ENCODE measurements around the gene PLCH1. TPM values are rescaled to one million over a fixed set of nuclear protein-coding genes. Genes with fewer than 3 reads are reported as not detected.

The PLCH1 gene
- total and polyA plus RNA-seq, 8 donors = 0.91 to 4.4 (median 2.3) TPM

DNA sequence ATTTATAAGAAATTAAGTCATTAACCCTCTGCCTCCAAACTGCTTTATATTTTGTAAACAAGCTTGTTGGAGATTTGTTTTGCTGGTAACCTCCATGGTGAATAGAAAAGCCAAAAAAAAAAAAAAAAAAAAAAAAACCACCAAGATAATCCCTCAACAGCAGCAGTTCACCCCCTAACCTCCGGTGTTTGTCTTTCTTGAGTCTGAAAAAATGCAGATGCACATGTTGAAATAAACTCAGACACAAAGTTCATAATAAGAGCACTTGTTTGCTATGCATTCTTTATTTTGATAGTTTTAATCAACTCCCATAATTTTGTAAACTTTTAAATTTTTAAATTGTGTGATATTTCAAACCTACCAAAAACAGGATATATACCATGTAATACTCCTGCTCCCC is 1.8 kb upstream of the PLCH1 start:
- H3K4me3 ChIP-seq = no peak overlapping the region
- intact Hi-C loops (cut with DNase I) = no loop called here
- no peak for ATAC-seq
- TF ChIP-seq CTCF (IDR thresholded peaks at IDR 0.05) = no peak
- H3K36me3 ChIP-seq = no peaks in the 10 kb centered on the region
- no peak overlapping the region for H3K27ac ChIP-seq
- no peak for DNase-seq
- FAIRE-seq = no peak
- no peaks in the 10 kb centered on the region for H3K9me3 ChIP-seq
- H3K27me3 ChIP-seq = no peaks in the 10 kb centered on the region
- 76 to 93% methylated on average over 1 of the region's 1 CpG for WGBS, 2 donors
- H3K4me1 ChIP-seq = no peaks in the 10 kb centered on the region

GRCh38 chr3:155745795-155746550 is 1.1 kb upstream of the PLCH1 start:
- H3K4me1 ChIP-seq = no peaks in the 10 kb centered on the region
- TF ChIP-seq CTCF (IDR thresholded peaks at IDR 0.05) = no peak
- no peaks in the 10 kb centered on the region for H3K9me3 ChIP-seq
- no peaks in the 10 kb centered on the region for H3K27me3 ChIP-seq
- peak; percentile 30 to 60 (median 45) for ATAC-seq
- peak overlapping the region in 1 of 4 donors; percentile 68 for H3K27ac ChIP-seq
- peak overlapping the region in 2 of 4 donors; percentile 55 to 87 for H3K4me3 ChIP-seq
- H3K36me3 ChIP-seq = no peaks in the 10 kb centered on the region
- DNase-seq = peak in 3 of 6 donors; percentile 28 to 56 (median 32)
- intact Hi-C loops (cut with DNase I) = no loop called here
- FAIRE-seq = no peak
- WGBS, 2 donors = 21 to 27% methylated on average over 19 of the region's 19 CpGs

DNA sequence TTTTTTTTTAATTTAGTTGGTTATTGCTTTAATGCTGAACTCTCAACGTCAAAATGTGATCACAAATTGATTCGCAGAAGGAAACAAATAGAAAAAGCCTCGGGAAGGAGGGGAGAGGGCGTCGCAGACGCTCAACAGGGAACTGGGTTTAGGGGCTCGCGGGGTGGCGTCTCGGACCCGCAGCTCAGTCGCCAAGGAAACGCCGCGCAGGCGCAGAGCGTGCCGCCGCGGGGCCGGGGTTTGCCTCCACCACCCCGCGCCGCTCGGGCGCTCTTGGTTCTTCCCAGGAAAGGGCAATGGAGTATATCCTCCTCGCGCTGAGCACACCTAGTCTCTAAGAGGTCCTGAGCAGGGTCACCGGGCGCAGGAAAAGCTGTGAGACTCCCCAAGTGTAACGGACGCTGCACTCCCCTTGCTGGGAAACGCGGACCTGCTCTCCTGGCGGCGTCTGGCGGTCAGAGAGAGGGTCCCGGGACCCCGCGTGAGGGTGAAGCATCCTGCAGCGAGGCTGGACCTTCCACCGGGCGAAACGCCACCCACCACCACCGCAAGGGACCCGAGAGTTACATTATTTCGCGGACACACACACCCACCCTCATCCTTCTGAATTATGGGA is 753 bp downstream of the PLCH1 start:
- peak; percentile 77 to 85 (median 81) for ATAC-seq
- Histone ChIP-seq H3K36me3 (no peaks in the 10 kb centered on the region), H3K27me3 (no peaks in the 10 kb centered on the region), H3K4me3 (peak overlapping the region; percentile 37 to 87 (median 64)), H3K27ac (peak overlapping the region; percentile 24 to 68 (median 52)), H3K9me3 (no peaks in the 10 kb centered on the region), H3K4me1 (no peaks in the 10 kb centered on the region)
- intact Hi-C loops (cut with DNase I) = no loop called here
- FAIRE-seq = no peak
- WGBS, 2 donors = 1% methylated on average over 44 to 48 of the region's 48 CpGs
- no peak for TF ChIP-seq CTCF (IDR thresholded peaks at IDR 0.05)
- peak; percentile 48 to 91 (median 73) for DNase-seq

GRCh38 chr3:155743606-155744005 is 1.3 kb downstream of the PLCH1 start:
- intact Hi-C loops (cut with DNase I) = no loop called here
- DNase-seq (no peak), ATAC-seq (peak; percentile 11 to 14 (median 12)), FAIRE-seq (no peak)
- 6% methylated on average over 8 of the region's 8 CpGs for WGBS, 2 donors
- H3K27ac ChIP-seq = peak overlapping the region in 3 of 4 donors; percentile 50 to 68 (median 53)
- H3K4me1 ChIP-seq = no peaks in the 10 kb centered on the region
- H3K27me3 ChIP-seq = no peaks in the 10 kb centered on the region
- H3K4me3 ChIP-seq = peak overlapping the region; percentile 37 to 87 (median 64)
- H3K9me3 ChIP-seq = no peaks in the 10 kb centered on the region
- no peak for TF ChIP-seq CTCF (IDR thresholded peaks at IDR 0.05)
- H3K36me3 ChIP-seq = no peaks in the 10 kb centered on the region

All from pancreas (tissue), 10 donors.